GM10248 (cell line): ENCODE data around the gene STPG3.

ENCODE experiments used
- CTCF ChIA-PET: fragments of 300-600 bp; sonication (Branson Sonifier 250); formaldehyde crosslinking; extraction: SDS; loops from one replicate; lab custom pipeline; 2021; ENCODE audit warnings: antibody characterized with exemption; lab: Yijun Ruan, JAX
- POLR2A ChIA-PET: fragments of 350-650 bp; sonication (Branson Sonifier 250); formaldehyde crosslinking; extraction: SDS; loops from one replicate; lab custom pipeline; 2020; ENCODE audit warnings: antibody characterized with exemption; lab: Yijun Ruan, JAX
- DNase-seq: peaks from one replicate; pipeline ENCODE4 v3.0.0; 2012; ENCODE audit errors: extremely low spot score
- CTCF ChIP-seq: IDR thresholded peaks from 2 replicates; pipeline ENCODE4 v1.5.1; 2012; ENCODE audit warnings: mild to moderate bottlenecking, low read depth; ENCODE audit errors: extremely low read depth, missing control alignments, control extremely low read depth

STPG3 gene

GRCh38 chr9:137295849-137296669, 45.0 kb downstream of the STPG3 start:
- CTCF ChIA-PET, result interaction anchor here (1.2 to 1.4 kb wide), 3 partner anchors 10 to 149 kb away, joined by 3 to 4 read pairs (median 3); no protein-coding TSS in a partner anchor
- DNase-seq, result no peak
- POLR2A ChIA-PET, result interaction anchor here (0.6 kb wide), 1 partner anchor 55 kb away, joined by 3 read pairs; no protein-coding TSS in a partner anchor
- TF ChIP-seq CTCF, result no peak

DNA sequence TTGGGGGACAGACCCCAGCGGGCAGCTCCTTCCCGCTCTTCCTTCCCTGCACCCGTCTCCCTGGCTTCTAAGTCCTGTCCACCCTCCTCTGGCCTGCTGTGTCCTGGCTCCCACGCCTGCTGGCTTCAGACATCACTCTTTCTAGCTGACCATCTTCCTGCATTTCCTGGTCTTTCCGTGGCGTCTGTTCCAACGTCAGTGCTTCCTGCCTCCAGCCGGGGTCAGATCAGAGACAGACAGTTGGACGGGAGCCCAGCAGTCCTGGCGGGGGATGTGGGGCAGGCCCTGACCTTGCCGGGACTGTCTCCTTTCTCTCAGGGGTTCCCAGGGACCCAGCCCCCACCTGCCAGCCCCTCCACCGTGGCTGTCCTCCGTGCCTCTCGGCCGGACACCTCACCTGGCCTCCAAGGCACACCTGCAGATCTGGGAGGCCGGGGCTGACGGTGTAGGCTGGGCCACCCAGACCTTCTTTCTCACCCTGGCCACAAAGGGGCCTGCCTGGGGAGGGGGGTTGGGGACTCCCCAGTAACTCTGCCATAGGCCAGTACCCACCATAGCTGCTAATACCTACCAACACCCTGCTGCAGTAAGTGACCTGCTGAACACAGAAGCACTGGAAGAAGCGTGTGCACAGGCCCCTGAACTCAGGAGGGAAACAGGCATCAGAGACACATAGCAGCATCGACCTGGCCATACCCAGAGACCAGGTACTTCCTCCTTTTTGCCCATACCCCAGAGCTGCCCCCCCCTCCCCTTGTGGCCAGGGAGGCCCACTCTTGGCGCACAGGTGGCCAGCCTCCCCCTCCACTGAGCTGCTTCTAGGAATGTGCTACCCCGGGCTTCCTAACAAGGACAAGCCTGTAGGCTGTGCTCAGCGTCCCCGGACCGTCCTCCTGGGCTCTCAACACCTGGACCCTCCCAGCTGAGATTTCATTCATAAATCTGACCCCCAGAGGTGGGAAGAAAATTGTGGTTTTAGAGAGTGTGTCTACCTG, 45.9 kb downstream of the STPG3 start:
- ChIA-PET CTCF (interaction anchor here (1.2 to 1.4 kb wide), 3 partner anchors 11 to 148 kb away, joined by 3 to 4 read pairs (median 3); no protein-coding TSS in a partner anchor), POLR2A (no interaction called here)
- DNase-seq, result no peak
- TF ChIP-seq CTCF, result no peak

GRCh38 chr9:137297966-137298365, 46.9 kb downstream of the STPG3 start:
- ChIA-PET CTCF (interaction anchor here (1.3 to 1.4 kb wide), 2 partner anchors 12 to 110 kb away, joined by 3 read pairs; no protein-coding TSS in a partner anchor), POLR2A (no interaction called here)
- DNase-seq, result no peak
- TF ChIP-seq CTCF, result no peak

GRCh38 chr9:137298401-137299202, 47.5 kb downstream of the STPG3 start:
- no peak for TF ChIP-seq CTCF
- CTCF ChIA-PET, result interaction anchor here (1.3 to 1.6 kb wide), 3 partner anchors 11 to 124 kb away, joined by 3 to 6 read pairs (median 3); partner anchors contain the start of genes EXD3 and NOXA1
- POLR2A ChIA-PET, result no interaction called here
- DNase-seq, result no peak

GRCh38 chr9:137299203-137299565, 48.1 kb downstream of the STPG3 start:
- POLR2A ChIA-PET, result interaction anchor here (0.6 kb wide), 1 partner anchor 149 kb away, joined by 3 read pairs; no protein-coding TSS in a partner anchor
- CTCF ChIA-PET, result interaction anchor here (1.3 to 1.6 kb wide), 3 partner anchors 10 to 124 kb away, joined by 3 to 6 read pairs (median 3); partner anchors contain the start of genes EXD3 and NOXA1
- no peak for DNase-seq
- no peak for TF ChIP-seq CTCF
